ENCODE measurements around the gene FOXP1.

Gene FOXP1

GRCh38 chr3:71559578-71560162 is 23.9 kb downstream of the FOXP1 start:
- no peak for TF ChIP-seq CTCF (IDR thresholded peaks at IDR 0.05; ENCODE audit: insufficient read depth, low read depth, low read length, missing control alignments)

DNA sequence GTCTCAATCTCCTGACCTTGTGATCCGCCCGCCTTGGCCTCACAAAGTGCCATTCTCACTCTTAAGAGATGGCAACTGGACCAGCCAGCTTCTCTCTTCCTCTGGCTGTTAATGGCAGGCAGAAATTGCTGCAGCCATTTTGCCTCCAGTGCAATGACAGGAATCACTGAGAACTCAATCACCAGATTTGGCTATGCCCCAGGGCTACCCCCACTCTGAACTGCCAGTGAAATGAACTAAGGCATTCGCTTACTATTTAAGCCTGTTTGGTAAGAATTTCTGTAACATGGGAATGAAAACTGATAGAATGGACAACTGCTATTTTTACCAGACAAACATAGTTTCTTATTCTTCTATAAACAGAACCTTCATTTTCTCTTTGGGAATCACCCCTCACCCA is 24.5 kb downstream of the FOXP1 start:
- no peak overlapping the region for H3K4me3 ChIP-seq (ENCODE audit: low read length)
- DNase-seq (ENCODE audit: low read depth) = no peak
- TF ChIP-seq CTCF (IDR thresholded peaks at IDR 0.05; ENCODE audit: insufficient read depth, low read depth, low read length, missing control alignments) = no peak

More at GRCh38 chr3:71559578-71560162, 23.9 kb downstream of the FOXP1 start:
- H3K4me3 ChIP-seq (ENCODE audit: low read length) = no peak overlapping the region
- DNase-seq (ENCODE audit: low read depth) = no peak

- no peak for TF ChIP-seq CTCF (IDR thresholded peaks at IDR 0.05; ENCODE audit: insufficient read depth, low read depth, low read length, missing control alignments)
- DNase-seq (ENCODE audit: low read depth) = no peak
- H3K4me3 ChIP-seq (ENCODE audit: low read length) = no peak overlapping the region
These were observed 28.9 kb downstream of the FOXP1 start for GRCh38 chr3:71554649-71555048.

- H3K4me3 ChIP-seq (ENCODE audit: low read length) = no peak overlapping the region
- peak; percentile 60 for DNase-seq (ENCODE audit: low read depth)
- TF ChIP-seq CTCF (IDR thresholded peaks at IDR 0.05; ENCODE audit: insufficient read depth, low read depth, low read length, missing control alignments) = no peak
These were observed 32.1 kb downstream of the FOXP1 start for GRCh38 chr3:71551311-71551919.

- TF ChIP-seq CTCF (IDR thresholded peaks at IDR 0.05; ENCODE audit: insufficient read depth, low read depth, low read length, missing control alignments) = no peak
- no peak for DNase-seq (ENCODE audit: low read depth)
- H3K4me3 ChIP-seq (ENCODE audit: low read length) = no peak overlapping the region
These were observed 33.6 kb downstream of the FOXP1 start for GRCh38 chr3:71549951-71550350.

DNA sequence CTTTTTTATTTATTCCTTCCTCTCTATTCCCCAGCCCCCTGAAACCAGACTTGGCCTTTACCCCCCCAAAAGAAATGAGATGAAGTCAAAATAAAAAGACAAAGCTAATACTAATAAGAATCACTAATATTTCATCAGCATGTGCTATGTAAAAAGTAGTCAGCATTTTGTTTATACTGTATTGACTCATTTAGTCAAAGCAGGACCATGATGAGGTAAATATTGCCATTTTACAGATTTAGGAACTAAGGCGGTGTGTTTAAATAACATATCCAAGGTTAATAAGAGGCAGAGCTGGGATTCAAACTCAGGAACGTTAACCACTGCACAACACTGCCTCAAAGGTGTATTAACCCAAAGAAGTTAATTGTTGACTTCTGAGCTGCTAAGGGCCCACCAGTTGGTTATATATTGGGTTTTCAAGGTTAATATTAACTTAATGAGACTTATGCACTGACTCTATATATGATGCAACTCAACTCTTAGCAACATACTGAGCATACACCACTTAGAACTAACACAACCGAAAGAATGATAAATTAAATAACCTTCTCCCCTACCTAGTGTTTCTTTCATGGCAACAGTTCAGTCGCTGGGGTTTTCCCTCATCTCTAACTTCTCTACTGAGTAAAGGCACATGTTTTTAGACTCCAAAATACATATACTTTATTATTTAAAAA is 34.7 kb downstream of the FOXP1 start:
- no peak for TF ChIP-seq CTCF (IDR thresholded peaks at IDR 0.05; ENCODE audit: insufficient read depth, low read depth, low read length, missing control alignments)
- no peak for DNase-seq (ENCODE audit: low read depth)

More for the DNA sequence above, 34.7 kb downstream of the FOXP1 start:
- H3K4me3 ChIP-seq (ENCODE audit: low read length) = no peak overlapping the region

All from epithelial cell of esophagus (primary cell).